OCI-LY3 (cell line): Measurements from ENCODE around the gene SPATA6.

ENCODE experiments used
- H2AFZ ChIP-seq: fragments of 200-600, 300-600 bp; shearing (Covaris generic); 2 replicates; pipeline ENCODE4 v1.6.0; 2014; ENCODE audit warnings: antibody characterized with exemption, low read depth, low read length
- H3K27ac ChIP-seq: fragments of 200-600, 300-600 bp; sonication (generic); 2 replicates; pipeline ENCODE4 v1.5.1; 2014; ENCODE audit warnings: mild to moderate bottlenecking, low read length, moderate library complexity, mixed read lengths
- H3K27me3 ChIP-seq: fragments of 200-600, 300-600 bp; sonication (generic); 2 replicates; pipeline ENCODE4 v1.6.1; 2014; ENCODE audit warnings: low read depth, low read length, mixed read lengths
- H3K36me3 ChIP-seq: fragments of 200-600, 300-600 bp; sonication (generic); replicated peaks from 2 replicates; pipeline ENCODE3; 2014; ENCODE audit warnings: low read depth, low read length, mixed read lengths
- H3K4me1 ChIP-seq: fragments of 300-600, 200-600 bp; sonication (generic); 2 replicates; pipeline ENCODE4 v1.6.1; 2014; ENCODE audit warnings: low read length, mixed read lengths
- H3K4me2 ChIP-seq: fragments of 200-600, 300-600 bp; sonication (generic); 2 replicates; pipeline ENCODE4 v1.6.1; 2014; ENCODE audit warnings: low read length, mixed read lengths
- H3K4me3 ChIP-seq: fragments of 300-600, 200-600 bp; sonication (generic); 2 replicates; pipeline ENCODE4 v1.5.1; 2014; ENCODE audit warnings: antibody characterized with exemption, mild to moderate bottlenecking, low read length, moderate library complexity
- H3K79me2 ChIP-seq: fragments of 300-600, 200-600 bp; shearing (Covaris generic); 2 replicates; pipeline ENCODE4 v1.6.1; 2014; ENCODE audit warnings: mild to moderate bottlenecking, low read length, mixed read lengths
- H3K9ac ChIP-seq: fragments of 300-600, 200-600 bp; shearing (Covaris generic); 2 replicates; pipeline ENCODE4 v1.6.0; 2014; ENCODE audit warnings: mild to moderate bottlenecking, low read length, moderate library complexity
- H3K9me3 ChIP-seq: fragments of 200-600, 300-600 bp; shearing (Covaris generic); 2 replicates; pipeline ENCODE4 v1.6.1; 2014; ENCODE audit warnings: low read length, mixed read lengths; ENCODE audit not compliant: insufficient read depth
- H4K20me1 ChIP-seq: fragments of 200-600, 300-600 bp; sonication (generic); 2 replicates; pipeline ENCODE4 v1.6.1; 2016; ENCODE audit warnings: low read length, mixed read lengths; ENCODE audit not compliant: insufficient read depth
- CTCF ChIP-seq: fragments of 200-600, 300-600 bp; sonication (generic); IDR thresholded peaks from 2 replicates; pipeline ENCODE4 v1.5.1; 2014; ENCODE audit warnings: antibody characterized with exemption, low read length, low read depth
- EZH2phosphoT487 ChIP-seq: fragments of 200-600 bp; shearing (Covaris generic); IDR thresholded peaks from 2 replicates; pipeline ENCODE4 v1.6.1; 2018; ENCODE audit warnings: antibody characterized with exemption, mixed run types, low read depth

Gene SPATA6

DNA sequence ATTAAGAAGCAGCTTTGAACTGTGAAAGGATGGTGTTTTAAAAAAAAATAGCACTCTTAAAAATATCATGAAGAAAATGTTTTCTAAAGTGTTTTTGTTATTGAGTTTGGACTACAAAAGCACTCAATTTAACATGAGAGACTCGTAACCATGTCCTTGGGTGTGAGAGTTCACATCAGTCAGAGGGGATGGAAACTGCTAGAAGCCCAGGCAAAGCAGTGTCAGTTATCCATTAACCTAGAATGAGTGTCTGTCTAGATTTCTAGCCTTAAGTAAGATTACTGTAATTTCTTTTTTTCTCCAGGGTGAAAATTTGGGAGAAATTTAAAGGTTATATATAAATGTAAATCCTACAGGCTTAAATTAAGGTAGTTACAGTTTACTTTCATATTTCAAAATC lies 217.8 kb downstream of the SPATA6 start:
- H3K27ac ChIP-seq, result no peak overlapping the region
- no peaks in the 10 kb centered on the region for H3K36me3 ChIP-seq
- H3K79me2 ChIP-seq, result no peaks in the 10 kb centered on the region
- H2AFZ ChIP-seq, result no peak overlapping the region
- H3K9ac ChIP-seq, result no peak overlapping the region
- no peaks in the 10 kb centered on the region for H3K9me3 ChIP-seq
- H3K27me3 ChIP-seq, result no peaks in the 10 kb centered on the region
- H3K4me2 ChIP-seq, result no peak overlapping the region
- H3K4me3 ChIP-seq, result no peak overlapping the region
- no peak for TF ChIP-seq CTCF
- TF ChIP-seq EZH2phosphoT487, result no peak
- H3K4me1 ChIP-seq, result no peaks in the 10 kb centered on the region
- no peaks in the 10 kb centered on the region for H4K20me1 ChIP-seq

DNA sequence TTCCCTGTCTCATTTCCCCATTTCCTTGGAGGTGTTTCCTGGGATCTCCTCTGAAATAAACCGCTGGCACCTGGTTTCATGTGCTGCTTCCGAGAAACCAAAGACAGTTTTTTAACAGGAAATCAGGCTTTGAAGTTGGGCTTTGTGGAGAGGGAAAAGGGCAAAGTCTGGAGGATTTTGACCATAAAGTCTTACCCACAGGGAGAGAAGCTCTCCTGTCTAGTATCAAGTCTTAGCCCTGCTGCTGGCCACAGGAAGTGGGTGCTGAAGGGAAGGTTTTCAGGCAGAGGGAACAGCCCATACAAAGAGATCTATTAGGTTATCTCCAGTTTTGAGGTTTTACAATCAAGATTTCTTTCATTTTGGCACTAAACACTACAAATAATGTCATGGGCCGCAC lies 220.2 kb downstream of the SPATA6 start:
- no peak overlapping the region for H3K4me2 ChIP-seq

DNA sequence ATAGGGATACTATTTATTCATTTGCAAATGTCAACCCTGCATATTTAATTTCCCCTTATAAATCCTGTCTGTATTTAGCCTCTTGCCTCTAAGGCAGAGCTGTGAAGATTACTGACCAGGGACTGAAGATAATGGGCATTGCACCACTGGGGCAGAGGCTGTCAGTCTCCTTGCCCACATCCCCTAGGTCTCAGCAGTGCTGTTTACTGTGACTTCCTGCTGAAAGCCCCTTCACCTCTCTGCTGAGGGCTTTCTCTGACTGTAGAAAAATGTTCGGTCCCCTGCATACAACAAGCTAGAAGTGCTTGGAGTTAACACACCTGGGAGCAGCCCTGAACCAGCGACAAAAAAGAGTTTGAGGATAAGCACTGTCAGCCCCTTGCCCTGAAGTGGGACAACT lies 220.7 kb downstream of the SPATA6 start:
- no peak overlapping the region for H3K9ac ChIP-seq
- no peak overlapping the region for H3K27ac ChIP-seq
- no peaks in the 10 kb centered on the region for H3K27me3 ChIP-seq
- no peak overlapping the region for H3K4me3 ChIP-seq
- H2AFZ ChIP-seq, result no peak overlapping the region
- H3K4me2 ChIP-seq, result no peak overlapping the region
- TF ChIP-seq EZH2phosphoT487, result no peak
- TF ChIP-seq CTCF, result no peak
- no peaks in the 10 kb centered on the region for H3K36me3 ChIP-seq
- H3K4me1 ChIP-seq, result no peaks in the 10 kb centered on the region
- H3K79me2 ChIP-seq, result no peaks in the 10 kb centered on the region
- no peaks in the 10 kb centered on the region for H3K9me3 ChIP-seq
- H4K20me1 ChIP-seq, result no peaks in the 10 kb centered on the region

More for the DNA sequence above, 220.2 kb downstream of the SPATA6 start:
- Histone ChIP-seq H3K36me3 (no peaks in the 10 kb centered on the region), H3K9me3 (no peaks in the 10 kb centered on the region), H3K9ac (no peak overlapping the region), H3K27me3 (no peaks in the 10 kb centered on the region), H3K79me2 (no peaks in the 10 kb centered on the region), H4K20me1 (no peaks in the 10 kb centered on the region), H3K27ac (no peak overlapping the region), H2AFZ (no peak overlapping the region), H3K4me3 (no peak overlapping the region), H3K4me1 (no peaks in the 10 kb centered on the region)
- TF ChIP-seq CTCF, result no peak
- no peak for TF ChIP-seq EZH2phosphoT487

DNA sequence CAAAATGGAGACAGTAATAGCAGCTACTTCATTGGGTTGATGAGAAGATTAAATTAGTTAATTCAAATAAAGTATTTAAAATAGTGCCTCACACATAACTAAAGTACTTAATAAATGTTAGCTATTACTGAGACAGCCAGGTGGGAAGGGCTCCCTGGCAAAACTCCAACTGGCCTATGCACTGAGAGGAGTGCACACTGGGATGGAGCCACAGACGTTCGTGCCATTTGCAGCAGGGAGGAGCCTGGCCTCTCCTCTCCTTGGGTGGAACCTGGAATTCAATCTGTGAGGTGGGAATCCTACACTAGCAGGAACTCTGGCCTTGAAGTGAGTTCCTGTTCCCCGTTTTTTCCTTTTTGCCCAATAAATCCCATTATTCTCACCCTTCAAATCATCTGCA lies 221.4 kb downstream of the SPATA6 start:
- Histone ChIP-seq H2AFZ (no peak overlapping the region), H3K36me3 (no peaks in the 10 kb centered on the region), H3K4me3 (no peak overlapping the region), H3K9ac (no peak overlapping the region), H3K9me3 (no peaks in the 10 kb centered on the region), H3K4me2 (no peak overlapping the region), H3K4me1 (no peaks in the 10 kb centered on the region), H3K27me3 (no peaks in the 10 kb centered on the region), H4K20me1 (no peaks in the 10 kb centered on the region), H3K27ac (no peak overlapping the region), H3K79me2 (no peaks in the 10 kb centered on the region)
- no peak for TF ChIP-seq CTCF
- TF ChIP-seq EZH2phosphoT487, result no peak
